ENCODE measurements around the gene GSE1.

GRCh38 chr16:85610059-85610445, 3.1 kb upstream of the GSE1 start:
- TF ChIP-seq EZH2 (IDR thresholded peaks at IDR 0.05; ENCODE audit: low read length): no peak
- TF ChIP-seq, protein P1, sequence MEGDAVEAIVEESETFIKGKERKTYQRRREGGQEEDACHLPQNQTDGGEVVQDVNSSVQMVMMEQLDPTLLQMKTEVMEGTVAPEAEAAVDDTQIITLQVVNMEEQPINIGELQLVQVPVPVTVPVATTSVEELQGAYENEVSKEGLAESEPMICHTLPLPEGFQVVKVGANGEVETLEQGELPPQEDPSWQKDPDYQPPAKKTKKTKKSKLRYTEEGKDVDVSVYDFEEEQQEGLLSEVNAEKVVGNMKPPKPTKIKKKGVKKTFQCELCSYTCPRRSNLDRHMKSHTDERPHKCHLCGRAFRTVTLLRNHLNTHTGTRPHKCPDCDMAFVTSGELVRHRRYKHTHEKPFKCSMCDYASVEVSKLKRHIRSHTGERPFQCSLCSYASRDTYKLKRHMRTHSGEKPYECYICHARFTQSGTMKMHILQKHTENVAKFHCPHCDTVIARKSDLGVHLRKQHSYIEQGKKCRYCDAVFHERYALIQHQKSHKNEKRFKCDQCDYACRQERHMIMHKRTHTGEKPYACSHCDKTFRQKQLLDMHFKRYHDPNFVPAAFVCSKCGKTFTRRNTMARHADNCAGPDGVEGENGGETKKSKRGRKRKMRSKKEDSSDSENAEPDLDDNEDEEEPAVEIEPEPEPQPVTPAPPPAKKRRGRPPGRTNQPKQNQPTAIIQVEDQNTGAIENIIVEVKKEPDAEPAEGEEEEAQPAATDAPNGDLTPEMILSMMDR (optimal IDR thresholded peaks at IDR 0.05 in 1 of 3, IDR thresholded peaks at IDR 0.05 in 1 of 3, conservative IDR thresholded peaks at IDR 0.05 in 1 of 3; ENCODE audit: extremely low read depth in 1 of 3, insufficient read depth in 2 of 3, low read length in 3 of 3): no peak

Measured in keratinocyte (primary cell).